HCEC 1CT (cell line): ENCODE measurements around the gene PRKAG2.
A peak's percentile ranks its signal among the peaks of the same experiment; 100 is the strongest.
"Not testable (repeated sequence)": the region's sequence is repeated elsewhere in the genome, so short reads cannot be mapped to it uniquely, and the experiment has no call there.

Source experiments
- DNase-seq: peaks from one replicate; pipeline ENCODE4 v3.0.0-alpha.2; 2017

Gene PRKAG2

DNA sequence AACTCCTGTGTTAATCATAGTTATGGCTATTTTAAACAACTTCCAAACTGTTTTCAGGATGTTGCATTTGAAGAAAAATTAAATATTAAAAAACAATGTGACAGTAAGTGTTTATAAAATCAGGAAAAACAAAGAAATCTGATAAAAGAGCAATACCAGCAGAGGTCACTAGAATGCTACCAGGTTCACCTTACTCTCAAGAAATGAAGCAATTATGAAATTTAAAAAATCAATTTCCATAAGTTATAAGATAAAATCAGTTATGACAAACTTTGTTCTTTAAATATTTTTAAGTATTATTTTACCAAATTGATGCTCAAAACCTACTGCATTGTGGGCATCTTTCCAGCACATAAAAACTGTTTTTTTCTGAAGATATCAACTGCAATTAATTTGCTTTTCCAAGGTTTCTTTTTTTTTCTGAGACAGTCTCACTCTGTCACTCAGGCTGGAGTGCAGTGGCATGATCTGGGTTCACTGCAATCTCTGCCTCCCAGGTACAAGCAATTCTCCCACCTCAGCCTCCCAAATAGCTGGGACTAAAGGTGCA is 306.5 kb downstream of the PRKAG2 start:
- peak; percentile 35 for DNase-seq

DNA sequence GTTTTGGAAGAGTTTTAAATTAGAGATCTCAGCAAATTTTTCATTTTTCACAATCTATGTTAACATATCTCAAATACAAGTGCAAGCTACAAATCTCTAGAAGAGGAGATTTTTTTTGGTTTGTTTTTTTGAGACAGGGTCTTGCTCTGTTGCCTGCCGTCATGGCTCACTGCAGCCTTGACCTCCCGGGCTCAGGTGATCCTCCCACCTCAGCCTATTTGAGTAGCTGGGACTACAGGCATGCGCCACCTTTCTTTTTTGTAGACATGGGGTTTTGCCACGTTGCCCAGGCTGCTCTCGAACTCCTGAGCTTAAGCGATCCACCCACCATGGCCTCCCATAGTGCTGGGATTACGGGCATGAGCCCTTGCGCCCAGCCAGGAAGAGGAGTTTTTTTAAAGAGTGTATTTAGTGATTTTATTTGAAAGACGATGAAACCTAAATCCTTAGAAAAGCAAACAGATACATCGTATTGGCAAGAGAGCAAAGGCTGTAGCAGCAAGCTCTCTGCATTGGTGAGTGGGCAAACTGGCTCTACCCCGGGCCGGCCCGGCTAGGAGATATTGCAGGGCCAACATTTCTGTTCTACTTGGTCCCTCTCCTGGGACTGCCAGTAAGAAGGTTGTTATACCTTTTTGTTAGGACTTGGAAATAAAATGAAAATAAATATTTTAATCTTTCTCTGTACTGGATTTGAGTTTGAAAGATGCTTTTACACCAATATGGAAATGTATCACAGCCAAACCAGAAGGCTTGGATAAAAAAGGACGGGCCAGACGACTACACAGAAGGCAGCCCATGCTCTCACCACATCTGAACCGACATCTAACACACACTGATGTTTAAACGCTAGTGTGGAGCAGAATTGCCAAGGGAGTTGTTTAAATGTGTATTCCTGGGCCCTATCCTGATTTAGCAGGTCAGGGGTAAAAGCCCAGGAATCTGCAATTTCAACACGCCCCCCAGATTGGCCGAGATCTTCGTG is 307.7 kb downstream of the PRKAG2 start:
- DNase-seq: no peak

DNA sequence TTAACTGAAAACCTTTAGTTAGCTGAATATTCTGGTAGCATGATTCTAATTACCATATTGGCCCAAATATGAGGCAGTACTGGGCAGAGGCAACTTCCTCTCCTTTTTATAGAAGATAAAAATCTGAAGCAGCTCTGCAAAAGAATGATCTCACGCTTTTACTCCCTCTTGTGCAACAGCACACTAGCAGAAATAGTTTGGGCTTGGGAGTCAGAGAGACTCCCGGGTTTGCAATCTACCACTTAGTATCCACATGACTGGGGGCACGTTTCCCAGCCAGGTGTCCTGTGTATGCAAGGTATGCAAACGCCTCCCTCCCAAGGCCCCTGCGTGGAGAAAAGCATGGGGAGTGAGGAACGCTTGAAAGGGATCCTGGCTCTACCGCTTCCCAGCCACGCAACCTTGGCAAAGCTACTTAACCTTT is 310.0 kb downstream of the PRKAG2 start:
- peak; percentile 46 for DNase-seq

GRCh38 chr7:151565541-151565940 is 311.4 kb downstream of the PRKAG2 start:
- DNase-seq: peak; percentile 45

- no peak for DNase-seq
Measured at GRCh38 chr7:151560243-151560642, 316.7 kb downstream of the PRKAG2 start.

DNA sequence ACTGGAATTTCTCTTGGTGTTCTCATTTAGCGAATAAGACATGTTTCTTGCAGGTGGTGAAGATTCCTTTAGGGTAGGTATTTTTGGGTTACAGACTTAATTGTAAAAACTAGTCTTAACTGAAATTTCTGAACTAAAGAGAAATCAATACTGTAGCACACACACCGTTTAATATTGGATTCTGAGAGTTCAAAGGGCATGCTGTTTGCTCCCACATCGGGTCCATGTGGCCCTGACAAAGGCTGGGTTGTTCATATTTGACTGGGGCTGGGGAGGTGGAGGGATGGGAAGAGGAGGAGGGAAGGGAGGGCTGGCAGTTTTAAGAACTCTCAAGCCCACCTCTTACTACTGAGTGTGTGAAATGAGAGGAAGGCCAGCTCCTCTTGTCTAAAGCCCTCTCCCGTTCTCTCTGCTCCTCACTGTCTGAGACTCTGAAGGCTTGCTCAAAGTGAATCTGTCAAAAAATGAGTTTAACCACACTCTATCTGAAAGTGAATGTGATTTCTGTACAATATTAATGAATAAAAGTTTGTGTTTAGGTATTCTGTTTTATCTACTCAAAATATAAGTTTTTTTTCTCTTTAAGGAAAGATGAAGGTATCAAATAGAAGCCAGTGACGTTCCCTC is 317.2 kb downstream of the PRKAG2 start:
- DNase-seq: no peak

DNA sequence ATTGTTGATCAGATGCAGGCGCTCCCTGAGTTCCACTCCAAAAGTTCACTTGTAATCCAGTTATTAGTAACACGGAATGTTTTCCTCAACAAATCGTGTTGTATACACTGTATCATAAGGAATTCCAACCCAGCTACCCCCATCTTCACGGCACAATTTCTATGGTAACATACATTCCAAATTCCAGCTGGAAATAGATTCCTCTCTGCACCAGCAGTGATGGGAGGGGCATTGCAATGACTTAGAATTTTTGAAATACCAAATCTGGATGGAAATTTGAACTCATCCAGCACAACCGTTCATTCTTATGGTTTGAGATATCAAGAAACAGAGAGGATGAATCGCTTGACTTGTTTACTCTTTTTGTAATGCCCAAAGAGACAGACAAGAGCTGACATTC is 318.3 kb downstream of the PRKAG2 start:
- peak; percentile 39 for DNase-seq

DNA sequence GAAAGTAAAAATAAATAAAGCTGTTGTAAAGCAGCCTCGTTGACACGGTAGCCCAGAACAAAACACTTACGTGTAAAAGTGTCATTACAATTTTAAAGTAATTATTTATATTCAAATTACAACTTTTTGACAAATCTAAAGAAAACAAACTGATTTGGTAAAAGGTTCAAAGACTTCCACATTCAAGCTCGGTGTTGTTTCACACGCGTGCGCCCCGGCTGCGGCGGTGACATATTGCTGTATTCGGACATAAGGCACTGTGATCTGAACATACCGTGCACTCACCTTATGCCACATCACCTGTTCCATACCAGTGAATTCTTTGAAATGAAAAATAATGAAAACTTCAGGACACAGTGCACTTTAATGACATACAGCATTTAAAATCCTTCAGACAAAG is 320.3 kb downstream of the PRKAG2 start:
- no peak for DNase-seq

DNA sequence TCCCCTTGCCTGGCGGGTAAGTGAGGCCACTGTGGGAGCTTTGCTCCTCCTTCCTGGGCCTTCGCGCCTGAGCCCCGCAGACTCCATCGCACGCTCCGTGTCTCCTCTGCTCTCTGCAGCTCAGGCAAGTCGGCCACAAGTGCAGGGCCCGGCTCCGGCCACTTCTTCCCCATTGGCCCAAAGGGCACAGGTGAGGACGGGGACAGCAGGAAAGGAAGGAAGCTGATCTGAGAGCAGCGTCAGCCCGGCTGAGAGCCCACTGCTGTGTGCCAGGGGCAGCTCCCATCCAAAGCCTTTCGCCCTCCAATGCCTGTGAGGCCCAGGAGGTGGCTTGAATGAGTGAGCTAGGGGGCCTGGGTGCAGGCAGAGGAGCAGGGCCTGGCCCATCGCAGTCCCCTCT is 323.6 kb downstream of the PRKAG2 start:
- no peak for DNase-seq

- no peak for DNase-seq
Measured at GRCh38 chr7:151552352-151553028, 324.4 kb downstream of the PRKAG2 start.

DNA sequence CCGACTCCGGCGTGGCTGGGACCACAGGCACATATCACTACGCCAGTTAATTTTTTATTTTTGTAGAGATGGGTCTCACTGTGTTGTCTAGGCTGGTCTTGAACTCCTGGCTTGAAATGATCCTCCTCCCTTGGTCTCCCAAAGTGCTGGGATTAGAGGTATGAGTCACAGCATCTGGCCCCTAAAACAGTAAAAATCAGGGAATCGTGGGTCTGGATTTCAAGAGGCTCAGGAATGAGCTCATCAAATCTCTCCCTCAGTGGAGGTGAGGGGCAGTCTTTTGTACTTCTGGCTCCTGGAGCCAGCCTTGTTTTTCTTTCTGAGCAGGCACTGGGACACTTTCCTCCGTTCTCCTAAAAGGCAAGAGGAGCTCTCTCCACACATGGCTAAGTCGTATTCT is 325.1 kb downstream of the PRKAG2 start:
- no peak for DNase-seq

GRCh38 chr7:151550656-151551286 is 326.1 kb downstream of the PRKAG2 start:
- peak; percentile 36 for DNase-seq

- no peak for DNase-seq
Measured at GRCh38 chr7:151549644-151550043, 327.3 kb downstream of the PRKAG2 start.

DNA sequence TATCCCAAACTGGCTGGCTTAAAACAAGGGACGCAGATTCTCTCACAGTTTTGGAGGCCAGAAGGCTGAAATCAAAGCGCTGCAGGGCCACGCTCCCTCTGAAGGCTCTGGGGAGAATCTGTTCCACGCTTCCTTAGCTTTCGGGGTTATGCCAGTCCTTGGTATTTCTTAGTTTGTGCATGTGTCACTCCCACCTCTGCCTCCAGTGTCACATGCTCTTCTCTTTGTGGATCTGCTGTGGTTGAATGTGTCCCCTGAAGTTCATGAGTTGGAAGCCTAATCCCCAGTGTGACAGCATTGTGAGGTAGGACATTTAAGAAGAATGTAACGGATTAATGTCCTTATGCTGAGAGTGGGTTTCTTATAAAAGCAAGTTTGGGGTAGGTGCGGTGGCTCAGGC is 327.8 kb downstream of the PRKAG2 start:
- DNase-seq: no peak

DNA sequence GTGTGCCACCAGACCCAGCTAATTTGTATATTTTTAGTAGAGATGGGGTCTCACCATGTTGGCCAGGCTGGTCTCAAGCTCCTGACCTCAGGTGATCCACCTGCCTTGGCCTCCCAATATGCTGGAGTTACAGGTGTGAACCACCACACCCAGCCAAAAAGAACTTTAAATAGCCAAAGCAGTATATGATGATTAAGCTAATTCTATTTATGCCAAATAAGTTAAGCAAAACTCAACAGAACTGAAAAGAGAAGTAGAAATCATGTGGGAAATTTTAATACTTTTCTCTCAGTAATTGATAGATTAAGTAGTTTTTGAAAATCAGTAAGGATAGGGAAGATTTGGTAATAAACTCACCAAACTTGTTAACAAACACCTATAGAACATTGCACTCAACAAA is 332.7 kb downstream of the PRKAG2 start:
- DNase-seq: no peak

DNA sequence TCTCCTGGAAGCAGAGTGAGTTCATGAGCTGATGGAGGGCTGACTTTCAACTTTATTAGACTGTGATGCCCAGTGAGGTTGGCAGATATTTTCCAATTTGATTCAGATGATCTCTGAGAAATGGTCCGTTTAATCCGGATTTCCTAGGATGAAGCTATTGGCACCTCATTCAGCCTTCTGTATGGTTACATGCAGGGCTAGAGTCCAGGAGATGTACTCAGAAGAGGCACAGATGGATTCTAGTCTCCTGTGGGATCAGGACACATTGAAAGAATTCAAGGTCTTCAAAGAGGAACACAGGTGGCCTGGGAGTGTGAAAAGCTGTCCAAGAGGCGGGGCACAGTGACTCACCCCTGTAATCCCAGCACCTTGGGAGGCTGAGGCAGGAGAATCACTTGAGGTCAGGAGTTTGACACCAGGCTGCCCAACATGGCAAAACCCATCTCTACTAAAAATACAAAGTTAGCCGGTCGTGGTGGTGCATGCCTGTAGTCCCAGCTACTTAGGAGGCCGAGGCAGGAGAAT is 334.2 kb downstream of the PRKAG2 start:
- DNase-seq: no peak

DNA sequence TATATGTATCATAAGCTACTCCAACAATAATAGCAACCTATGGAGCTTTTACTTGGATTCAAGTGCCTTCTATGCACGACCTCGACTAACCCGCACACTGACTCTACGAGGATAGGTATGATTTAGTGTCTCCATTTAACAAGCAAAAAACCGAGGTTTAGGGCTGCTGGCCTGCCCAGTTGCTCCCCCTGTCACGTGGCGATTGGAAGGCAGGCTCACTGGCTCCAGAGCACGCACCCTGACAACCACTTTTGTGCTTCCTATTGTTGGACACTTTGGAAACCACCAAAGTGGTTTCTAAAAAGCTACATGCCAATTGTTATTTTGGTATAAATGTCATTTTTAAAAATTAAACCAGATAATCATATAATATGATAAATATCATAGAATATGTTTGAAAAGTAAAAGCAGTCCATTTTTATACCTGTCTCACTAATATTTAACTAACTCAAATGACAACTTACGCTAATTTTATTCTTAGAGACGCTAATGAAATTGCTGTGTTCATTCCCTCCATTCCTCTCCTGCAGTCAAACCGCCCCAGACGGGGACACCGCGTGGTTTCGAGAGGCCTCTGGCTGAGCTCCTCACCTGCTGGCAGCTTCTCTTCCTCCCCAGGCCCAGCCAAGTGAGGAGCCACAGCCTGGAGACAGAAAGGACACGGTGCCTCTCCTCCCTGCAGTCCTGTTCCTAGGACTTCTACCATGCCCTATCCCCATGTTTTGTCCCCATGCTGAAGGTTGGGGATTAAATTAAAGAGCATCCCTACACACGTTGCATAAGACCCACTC is 335.0 kb downstream of the PRKAG2 start:
- no peak for DNase-seq

DNA sequence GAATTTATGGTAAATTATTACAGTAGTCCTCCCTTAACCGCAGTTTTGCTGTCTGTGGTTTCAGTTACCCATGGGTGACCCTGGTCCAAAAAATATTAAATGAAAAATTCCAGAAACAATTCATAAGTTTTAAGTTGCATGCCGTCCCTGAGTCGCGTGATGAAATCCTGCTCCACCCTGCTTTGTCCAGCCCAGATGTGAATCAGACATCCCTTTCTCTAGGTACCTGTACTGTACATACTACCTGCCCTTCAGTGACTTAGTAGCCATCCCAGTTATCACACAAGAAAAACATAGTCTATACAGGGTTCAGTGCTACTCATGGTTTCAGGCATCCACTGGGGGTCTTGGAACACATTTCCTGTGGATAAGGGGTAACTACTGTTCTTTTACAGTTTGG is 336.8 kb downstream of the PRKAG2 start:
- no peak for DNase-seq

DNA sequence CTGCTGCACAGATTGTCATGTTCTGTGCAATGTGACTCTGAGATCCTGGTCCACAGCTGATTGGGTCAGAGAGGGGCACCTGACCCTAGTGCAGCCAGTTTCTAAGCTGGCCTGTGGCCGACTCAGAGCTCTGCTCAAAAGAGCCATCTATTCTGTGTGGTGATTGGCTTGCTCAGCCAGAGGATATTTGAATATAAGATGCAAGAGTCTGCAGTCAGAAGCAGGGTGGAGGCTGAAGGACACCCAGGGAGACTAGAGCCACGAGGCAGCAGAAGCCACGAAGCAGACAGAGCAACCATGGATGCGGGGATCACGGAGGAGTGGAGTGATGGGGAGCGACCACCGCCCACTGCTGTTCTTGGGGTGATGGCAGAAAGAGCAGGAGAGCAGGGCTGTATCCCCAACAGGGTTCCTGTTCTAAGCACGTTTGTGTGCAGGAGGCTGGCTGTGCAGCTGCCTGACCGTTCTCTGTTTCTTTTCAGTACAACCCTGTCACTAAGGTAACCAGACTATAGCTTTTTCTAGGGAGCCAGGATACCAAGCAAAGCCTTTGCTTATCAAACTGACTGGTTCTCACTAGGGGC is 337.7 kb downstream of the PRKAG2 start:
- no peak for DNase-seq

- no peak for DNase-seq
Measured at GRCh38 chr7:151537818-151538561, 338.9 kb downstream of the PRKAG2 start.

DNA sequence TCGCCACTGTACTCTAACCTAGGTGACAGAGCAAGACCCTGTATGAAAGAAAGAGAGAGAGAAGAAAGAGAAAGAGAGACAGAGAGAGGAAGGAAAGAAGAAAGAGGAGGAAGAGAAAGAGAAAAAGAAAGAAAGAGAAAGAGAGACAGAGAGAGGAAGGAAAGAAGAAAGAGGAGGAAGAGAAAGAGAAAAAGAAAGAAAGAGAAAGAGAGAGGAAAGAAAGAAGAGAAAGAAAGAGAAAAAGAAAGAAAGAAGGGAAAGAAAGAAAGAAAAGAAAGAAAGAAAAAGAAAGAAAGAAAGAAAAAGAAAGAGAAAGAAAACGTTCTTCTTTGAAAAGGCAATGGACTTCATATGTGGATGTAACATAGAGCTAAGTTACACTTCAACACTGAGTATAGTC is 340.7 kb downstream of the PRKAG2 start:
- DNase-seq: not testable (repeated sequence)
